CD4-positive, alpha-beta T cell (primary cell): Measurements from ENCODE around the gene PTTG1IP. TPM values are rescaled to one million over a fixed set of nuclear protein-coding genes. Genes with fewer than 3 reads are reported as not detected.
"Not testable (repeated sequence)": the region's sequence is repeated elsewhere in the genome, so short reads cannot be mapped to it uniquely, and the experiment has no call there.

Source experiments
- ATAC-seq: fragments of 200-7000 bp; cut with Tn5 transposase; one replicate; pipeline ENCODE4 v1.10.0; 2022; ENCODE audit warnings: mild to moderate bottlenecking; ENCODE audit not compliant: poor library complexity
- CTCF ChIA-PET: fragments of 350-600 bp; sonication (Branson Sonifier 250); formaldehyde crosslinking; loops from one replicate; lab custom pipeline; 2021; ENCODE audit warnings: antibody characterized with exemption, inconsistent platforms; lab: Charles Lee
- POLR2A ChIA-PET: fragments of 350-600 bp; sonication (Branson Sonifier 250); formaldehyde crosslinking; loops from one replicate; lab custom pipeline; 2021; ENCODE audit warnings: antibody characterized with exemption, inconsistent platforms; lab: Charles Lee
- DNase-seq, 14 experiments: peaks; one replicate each; pipeline ENCODE4 v3.0.0-alpha.2; 2013 to 2020; ENCODE audit warnings: mixed read lengths in 2 of 14
- H3K27ac ChIP-seq, 2 donors: one replicate each; pipeline versions ENCODE4 v1.5.1 to v1.7.0; 2013; ENCODE audit warnings: low read length in 2 of 2, low read depth in 1 of 2, mild to moderate bottlenecking in 1 of 2
- H3K27me3 ChIP-seq, 2 experiments: 1 replicate in 1 of 2; 2 replicates in 1 of 2; pipeline versions ENCODE4 v1.6.1 to v1.7.0; 2013; ENCODE audit warnings: low read length in 2 of 2, control low read depth in 1 of 2, mild to moderate bottlenecking in 1 of 2, moderate library complexity in 1 of 2; ENCODE audit not compliant: insufficient read depth in 2 of 2, control insufficient read depth in 1 of 2
- H3K36me3 ChIP-seq: one replicate; pipeline ENCODE4 v1.6.1; 2013; ENCODE audit warnings: low read length, control low read depth; ENCODE audit not compliant: insufficient read depth
- H3K4me1 ChIP-seq: one replicate; pipeline ENCODE4 v1.6.1; 2013; ENCODE audit warnings: low read length, control low read depth; ENCODE audit not compliant: insufficient read depth
- H3K4me3 ChIP-seq: one replicate; pipeline ENCODE4 v1.5.1; 2013; ENCODE audit warnings: mild to moderate bottlenecking, low read length, moderate library complexity
- H3K9me3 ChIP-seq, 2 experiments: 1 replicate in 1 of 2; 2 replicates in 1 of 2; pipeline versions ENCODE4 v1.6.1 to v1.7.0; 2013; ENCODE audit warnings: low read length in 2 of 2, mild to moderate bottlenecking in 2 of 2, control low read depth in 1 of 2, moderate library complexity in 1 of 2; ENCODE audit not compliant: control insufficient read depth in 1 of 2, insufficient read depth in 1 of 2
- H3K27ac Mint-ChIP-seq: one replicate; pipeline ENCODE4 v1.8.0; 2020; ENCODE audit warnings: mixed read lengths
- H3K27me3 Mint-ChIP-seq: one replicate; pipeline ENCODE4 v1.8.0; 2021; ENCODE audit warnings: mixed read lengths
- H3K36me3 Mint-ChIP-seq: one replicate; pipeline ENCODE4 v1.8.0; 2021; ENCODE audit warnings: low read depth, mixed read lengths
- H3K4me1 Mint-ChIP-seq: one replicate; pipeline ENCODE4 v1.8.0; 2021; ENCODE audit warnings: low read depth, mixed read lengths
- H3K4me3 Mint-ChIP-seq: one replicate; pipeline ENCODE4 v1.8.0; 2020; ENCODE audit warnings: mild to moderate bottlenecking, mixed read lengths
- H3K9me3 Mint-ChIP-seq: one replicate; pipeline ENCODE4 v1.8.0; 2020; ENCODE audit warnings: mixed read lengths
- intact Hi-C, 2 experiments: fragments of 100-400 bp; cut with DNase I in 1 of 2; cut with micrococcal nuclease in 1 of 2; formaldehyde crosslinking; loops; one replicate each; pipeline versions ENCODE4 v1.15.1 to v1.9.0; 2023 to 2025; cut with DNase I, micrococcal nuclease
- total RNA-seq, 174 experiments: library from RNA in 2 of 174; stranded (reverse) in 2 of 174; gene quantifications; one replicate each; pipeline ENCODE4 v1.2.3 and lab custom pipeline; 2021 to 2026
- TF ChIP-seq, protein P1 (sequence below): fragments of 200-600 bp; IDR thresholded peaks from one replicate; pipeline ENCODE4 v1.8.0; 2022; ENCODE audit warnings: antibody characterized with exemption, mild to moderate bottlenecking

PTTG1IP gene
- total RNA-seq, 2 experiments from 2014 or later = 99.0 to 99.5 TPM

DNA sequence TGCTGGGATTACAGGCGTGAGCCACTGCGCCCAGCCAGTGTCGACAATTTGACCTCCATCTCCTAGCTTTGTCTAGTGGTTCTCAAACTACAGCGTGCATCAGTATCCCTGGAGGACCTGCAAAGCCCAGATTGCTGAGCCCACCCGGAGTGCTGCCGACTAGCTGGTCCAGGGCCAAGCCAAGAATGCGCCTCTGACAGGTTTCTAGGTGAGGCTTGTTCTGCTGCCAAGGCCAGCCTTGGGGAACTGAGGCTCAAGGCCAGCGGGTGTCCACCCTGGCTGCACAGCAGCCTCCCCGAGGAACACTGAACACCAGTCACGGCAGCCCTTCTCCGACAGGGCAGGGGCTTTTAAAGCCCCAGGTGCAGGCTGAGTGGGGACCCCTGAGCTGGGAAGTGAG lies 9.8 kb upstream of the PTTG1IP start:
- no peak for DNase-seq
- ATAC-seq = no peak
- Histone ChIP-seq H3K4me3 (no peak overlapping the region), H3K9me3 (no peaks in the 10 kb centered on the region), H3K4me1 (peaks cover 26% of the 10 kb centered on the region), H3K27me3 (no peaks in the 10 kb centered on the region), H3K27ac (no peak overlapping the region), H3K36me3 (peaks cover 29% of the 10 kb centered on the region)
- H3K27me3 Mint-ChIP-seq = no peaks in the 10 kb centered on the region
- TF ChIP-seq, protein P1, sequence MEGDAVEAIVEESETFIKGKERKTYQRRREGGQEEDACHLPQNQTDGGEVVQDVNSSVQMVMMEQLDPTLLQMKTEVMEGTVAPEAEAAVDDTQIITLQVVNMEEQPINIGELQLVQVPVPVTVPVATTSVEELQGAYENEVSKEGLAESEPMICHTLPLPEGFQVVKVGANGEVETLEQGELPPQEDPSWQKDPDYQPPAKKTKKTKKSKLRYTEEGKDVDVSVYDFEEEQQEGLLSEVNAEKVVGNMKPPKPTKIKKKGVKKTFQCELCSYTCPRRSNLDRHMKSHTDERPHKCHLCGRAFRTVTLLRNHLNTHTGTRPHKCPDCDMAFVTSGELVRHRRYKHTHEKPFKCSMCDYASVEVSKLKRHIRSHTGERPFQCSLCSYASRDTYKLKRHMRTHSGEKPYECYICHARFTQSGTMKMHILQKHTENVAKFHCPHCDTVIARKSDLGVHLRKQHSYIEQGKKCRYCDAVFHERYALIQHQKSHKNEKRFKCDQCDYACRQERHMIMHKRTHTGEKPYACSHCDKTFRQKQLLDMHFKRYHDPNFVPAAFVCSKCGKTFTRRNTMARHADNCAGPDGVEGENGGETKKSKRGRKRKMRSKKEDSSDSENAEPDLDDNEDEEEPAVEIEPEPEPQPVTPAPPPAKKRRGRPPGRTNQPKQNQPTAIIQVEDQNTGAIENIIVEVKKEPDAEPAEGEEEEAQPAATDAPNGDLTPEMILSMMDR = no peak
- no peak overlapping the region for H3K4me3 Mint-ChIP-seq
- ChIA-PET POLR2A (interaction anchor here (0.8 to 3.2 kb wide), 5 partner anchors 9 to 44 kb away, joined by 3 to 22 read pairs (median 7); partner anchors contain the start of gene PTTG1IP), CTCF (interaction anchor here (1.3 kb wide), 1 partner anchor 83 kb away, joined by 4 read pairs; no protein-coding TSS in a partner anchor)
- intact Hi-C loops = no loop called here
- H3K27ac Mint-ChIP-seq = peak overlapping the region; percentile 73
- peaks cover 23% of the 10 kb centered on the region for H3K4me1 Mint-ChIP-seq
- H3K36me3 Mint-ChIP-seq = peaks cover 35% of the 10 kb centered on the region
- H3K9me3 Mint-ChIP-seq = no peaks in the 10 kb centered on the region

DNA sequence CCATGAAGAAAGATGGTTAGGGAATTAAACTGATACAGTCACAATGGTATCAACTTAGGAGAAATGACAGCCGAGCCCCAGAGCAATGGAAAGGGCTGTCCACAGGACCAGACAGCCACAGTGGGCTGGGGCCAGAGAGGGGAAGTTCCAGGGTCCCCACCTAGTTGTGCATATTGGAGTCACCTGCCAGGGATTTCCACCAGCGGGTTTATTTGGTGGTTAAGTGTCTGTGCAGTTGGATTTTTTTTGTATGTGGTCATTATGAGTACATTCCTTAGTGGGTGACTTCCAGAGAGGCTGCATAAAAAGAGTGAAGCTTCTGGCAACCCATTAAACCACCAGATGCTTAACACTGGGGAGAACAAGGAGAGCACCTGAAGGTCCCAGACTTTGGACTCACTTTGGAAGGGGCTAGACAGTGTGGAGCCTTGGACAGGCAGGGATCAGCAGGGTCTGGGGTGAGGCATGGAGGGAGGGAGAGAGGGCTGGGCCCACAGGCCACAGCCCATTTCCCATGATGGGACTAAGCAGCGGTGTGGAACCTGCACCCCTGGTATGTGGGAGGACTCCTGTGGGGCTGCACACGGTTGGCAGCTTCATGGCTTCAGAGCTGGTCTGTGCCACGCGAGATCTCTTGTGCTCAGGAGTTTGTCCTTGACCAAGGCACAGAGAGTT lies 7.8 kb upstream of the PTTG1IP start:
- Histone ChIP-seq H3K27me3 (no peaks in the 10 kb centered on the region), H3K27ac (peak overlapping the region; percentile 28 to 29), H3K4me1 (peaks cover 26% of the 10 kb centered on the region), H3K9me3 (no peaks in the 10 kb centered on the region), H3K36me3 (peaks cover 10% of the 10 kb centered on the region), H3K4me3 (no peak overlapping the region)
- H3K4me1 Mint-ChIP-seq = peaks cover 23% of the 10 kb centered on the region
- ChIA-PET POLR2A (interaction anchor here (0.9 to 3.2 kb wide), 7 partner anchors 7 to 798 kb away, joined by 3 to 22 read pairs (median 4); partner anchors contain the start of gene PTTG1IP), CTCF (interaction anchor here (3.0 kb wide), 1 partner anchor 80 kb away, joined by 7 read pairs; the partner anchor contains the start of gene UBE2G2)
- H3K9me3 Mint-ChIP-seq = no peaks in the 10 kb centered on the region
- ATAC-seq (peak; percentile 38), DNase-seq (peak in 2 of 14 experiments; percentile 67 to 75)
- peaks cover 18% of the 10 kb centered on the region for H3K36me3 Mint-ChIP-seq
- TF ChIP-seq, protein P1 = no peak
- peak overlapping the region; percentile 12 for H3K4me3 Mint-ChIP-seq
- H3K27ac Mint-ChIP-seq = peak overlapping the region; percentile 73
- no peaks in the 10 kb centered on the region for H3K27me3 Mint-ChIP-seq
- intact Hi-C loops = no loop called here

DNA sequence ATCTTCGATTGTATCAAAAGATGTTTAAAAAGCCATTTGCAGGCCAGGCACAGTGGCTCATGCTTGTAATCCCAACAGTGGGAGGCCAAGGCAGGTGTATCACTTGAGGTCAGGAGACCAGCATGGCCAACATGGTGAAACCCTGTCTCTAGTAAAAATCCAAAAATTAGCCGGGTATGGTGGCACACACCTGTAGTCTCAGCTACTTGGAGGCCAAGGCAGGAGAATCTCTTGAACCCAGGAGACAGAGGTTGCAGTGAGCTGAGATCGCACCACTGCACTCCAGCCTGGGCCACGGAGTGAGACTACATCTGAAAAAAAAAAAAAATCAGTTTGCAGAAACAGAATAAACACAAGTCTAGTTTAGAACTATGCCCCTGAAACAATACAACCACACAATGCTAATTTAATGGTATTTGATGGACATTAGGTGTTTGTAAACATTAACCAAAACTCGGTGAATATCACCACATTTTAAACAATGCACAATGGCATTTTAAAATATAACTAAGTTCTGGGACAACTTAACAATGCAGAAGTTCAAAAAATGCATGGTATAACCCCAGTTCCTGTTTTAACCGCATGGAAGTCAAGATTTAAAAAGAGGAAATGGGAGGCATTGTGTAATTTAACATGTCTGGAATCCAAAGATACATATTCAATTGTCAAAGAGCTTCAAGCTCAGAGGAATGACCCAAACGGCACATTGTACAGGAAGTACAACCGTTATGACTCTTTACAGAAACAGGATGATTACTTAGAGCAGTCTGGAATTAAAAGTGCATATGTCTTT lies 7.1 kb upstream of the PTTG1IP start:
- Histone ChIP-seq H3K36me3 (peaks cover 2% of the 10 kb centered on the region), H3K4me3 (no peak overlapping the region), H3K27ac (peak overlapping the region; percentile 16 to 28), H3K27me3 (no peaks in the 10 kb centered on the region), H3K9me3 (no peaks in the 10 kb centered on the region), H3K4me1 (peaks cover 31% of the 10 kb centered on the region)
- ATAC-seq (peak; percentile 67), DNase-seq (peak in 2 of 14 experiments; percentile 55 to 60)
- ChIA-PET POLR2A (interaction anchor here (0.9 to 2.7 kb wide), 4 partner anchors 7 to 797 kb away, joined by 3 to 14 read pairs (median 3); no protein-coding TSS in a partner anchor), CTCF (interaction anchor here (3.0 kb wide), 1 partner anchor 79 kb away, joined by 7 read pairs; the partner anchor contains the start of gene UBE2G2)
- Mint-ChIP-seq H3K36me3 (peaks cover 10% of the 10 kb centered on the region), H3K9me3 (no peaks in the 10 kb centered on the region), H3K27me3 (no peaks in the 10 kb centered on the region), H3K4me3 (no peak overlapping the region), H3K4me1 (peaks cover 27% of the 10 kb centered on the region), H3K27ac (peak overlapping the region; percentile 73)
- TF ChIP-seq, protein P1 = no peak
- intact Hi-C loops = no loop called here

DNA sequence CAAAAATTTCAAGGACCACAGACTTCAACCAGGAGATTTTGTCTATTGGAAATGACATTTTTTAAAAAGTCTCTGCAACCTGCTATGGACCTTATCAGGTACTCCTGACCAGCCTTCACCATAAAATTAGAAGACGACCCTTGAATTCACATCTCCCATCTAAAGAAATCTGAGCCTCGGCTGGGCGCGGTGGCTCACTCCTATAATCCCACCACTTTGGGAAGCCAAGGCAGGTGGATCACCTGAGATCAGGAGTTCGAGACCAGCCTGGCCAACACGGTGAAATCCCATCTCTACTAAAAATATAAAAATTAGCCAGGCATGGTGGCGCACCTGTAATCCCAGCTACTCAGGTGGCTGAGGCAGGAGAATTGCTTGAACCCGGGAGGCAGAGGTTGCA lies 5.7 kb upstream of the PTTG1IP start:
- not testable (repeated sequence) for H3K27ac ChIP-seq, H3K36me3 ChIP-seq, ATAC-seq, H3K27ac Mint-ChIP-seq, H3K9me3 Mint-ChIP-seq, H3K36me3 Mint-ChIP-seq, H3K4me3 ChIP-seq, H3K27me3 Mint-ChIP-seq, DNase-seq, H3K9me3 ChIP-seq, H3K27me3 ChIP-seq, H3K4me3 Mint-ChIP-seq
- peaks cover 44% of the 10 kb centered on the region for H3K4me1 ChIP-seq
- H3K4me1 Mint-ChIP-seq = peaks cover 37% of the 10 kb centered on the region
- ChIA-PET POLR2A (interaction anchor here (1.5 kb wide), 1 partner anchor 9 kb away, joined by 3 read pairs; no protein-coding TSS in a partner anchor), CTCF (interaction anchor here (0.6 kb wide), 1 partner anchor 259 kb away, joined by 3 read pairs; no protein-coding TSS in a partner anchor)
- intact Hi-C loops = loop anchor here (5.0 to 10.0 kb wide), 4 partner anchors 196 to 544 kb away; partner anchors contain the start of genes ADARB1 (in 1 of the 2), CFAP410 (in 1 of the 2) and POFUT2 (in 1 of the 2)
